Fibroblast of peridontal ligament (primary cell): ENCODE results near the gene MYL7.
"Not testable (repeated sequence)": the region's sequence is repeated elsewhere in the genome, so short reads cannot be mapped to it uniquely, and the experiment has no call there.

Experiments
- DNase-seq: peaks from one replicate; pipeline ENCODE4 v3.0.0-alpha.2; 2010; ENCODE audit errors: extremely low read depth

The MYL7 gene

GRCh38 chr7:44171901-44172300 is 30.8 kb upstream of the MYL7 start:
- DNase-seq = not testable (repeated sequence)

- no peak for DNase-seq
Measured at GRCh38 chr7:44167920-44168319, 26.8 kb upstream of the MYL7 start.

GRCh38 chr7:44163591-44163990 is 22.5 kb upstream of the MYL7 start:
- peak; percentile 98 for DNase-seq

- no peak for DNase-seq
Measured at GRCh38 chr7:44162785-44163395, 21.8 kb upstream of the MYL7 start.

GRCh38 chr7:44162179-44162578 is 21.0 kb upstream of the MYL7 start:
- peak; percentile 5 for DNase-seq

GRCh38 chr7:44161371-44161770 is 20.2 kb upstream of the MYL7 start:
- DNase-seq = no peak

- DNase-seq = no peak
Measured at GRCh38 chr7:44159824-44160630, 18.9 kb upstream of the MYL7 start.

GRCh38 chr7:44158873-44159631 is 17.9 kb upstream of the MYL7 start:
- no peak for DNase-seq

- DNase-seq = no peak
Measured at GRCh38 chr7:44158096-44158872, 17.2 kb upstream of the MYL7 start.

- no peak for DNase-seq
Measured at GRCh38 chr7:44157116-44158080, 16.3 kb upstream of the MYL7 start.

- no peak for DNase-seq
Measured at GRCh38 chr7:44156453-44157010, 15.4 kb upstream of the MYL7 start.

- DNase-seq = no peak
Measured at GRCh38 chr7:44155191-44156185, 14.4 kb upstream of the MYL7 start.

GRCh38 chr7:44154703-44155102 is 13.6 kb upstream of the MYL7 start:
- no peak for DNase-seq

GRCh38 chr7:44153948-44154335 is 12.8 kb upstream of the MYL7 start:
- DNase-seq = no peak

GRCh38 chr7:44152971-44153947 is 12.1 kb upstream of the MYL7 start:
- DNase-seq = no peak

- no peak for DNase-seq
Measured at GRCh38 chr7:44151956-44152355, 10.8 kb upstream of the MYL7 start.

GRCh38 chr7:44150966-44151941 is 10.1 kb upstream of the MYL7 start:
- DNase-seq = no peak
